ENCODE results near the gene ZDHHC23.
A peak's percentile ranks its signal among the peaks of the same experiment; 100 is the strongest.

DNA sequence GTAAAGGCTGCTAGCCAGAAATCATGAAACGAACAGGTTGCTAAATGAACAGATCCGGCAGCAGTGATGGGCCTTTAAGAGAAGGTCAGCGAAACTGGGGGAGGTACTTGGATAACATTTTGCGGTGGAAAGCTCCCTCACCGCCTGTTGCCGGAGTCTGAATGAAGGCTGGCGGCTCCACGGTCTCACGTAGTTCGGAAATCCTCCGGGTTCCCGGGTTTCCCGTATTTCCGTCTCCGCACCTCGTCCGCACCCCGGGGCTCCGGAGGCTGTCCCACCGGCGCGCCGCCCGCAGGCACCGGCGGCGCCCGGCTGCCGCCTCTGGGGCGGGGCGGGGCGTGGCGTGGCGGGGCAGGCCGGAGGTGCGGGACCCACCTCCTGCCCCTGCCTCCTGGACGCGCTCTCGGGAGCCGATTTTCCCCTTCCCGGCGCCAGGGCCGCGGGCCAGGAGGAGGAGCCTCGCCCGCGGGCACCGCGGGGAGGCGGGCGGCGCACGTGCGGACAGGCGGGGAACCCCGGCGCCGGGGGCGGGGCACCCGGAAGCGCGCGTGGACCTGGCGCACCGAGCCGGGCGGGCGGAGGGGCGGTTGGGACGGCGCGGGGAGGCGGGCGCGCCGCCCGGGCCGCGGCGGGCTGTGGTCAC, at the start of gene ZDHHC23:
- no peak for TF ChIP-seq CTCF (conservative IDR thresholded peaks at IDR 0.05; ENCODE audit: low read depth, low read length)
- TF ChIP-seq RAD21 (IDR thresholded peaks at IDR 0.05; ENCODE audit: low read length): no peak
- no peak for TF ChIP-seq POLR2A (IDR thresholded peaks at IDR 0.05; ENCODE audit: low read depth, low read length)
- TF ChIP-seq, protein P1, sequence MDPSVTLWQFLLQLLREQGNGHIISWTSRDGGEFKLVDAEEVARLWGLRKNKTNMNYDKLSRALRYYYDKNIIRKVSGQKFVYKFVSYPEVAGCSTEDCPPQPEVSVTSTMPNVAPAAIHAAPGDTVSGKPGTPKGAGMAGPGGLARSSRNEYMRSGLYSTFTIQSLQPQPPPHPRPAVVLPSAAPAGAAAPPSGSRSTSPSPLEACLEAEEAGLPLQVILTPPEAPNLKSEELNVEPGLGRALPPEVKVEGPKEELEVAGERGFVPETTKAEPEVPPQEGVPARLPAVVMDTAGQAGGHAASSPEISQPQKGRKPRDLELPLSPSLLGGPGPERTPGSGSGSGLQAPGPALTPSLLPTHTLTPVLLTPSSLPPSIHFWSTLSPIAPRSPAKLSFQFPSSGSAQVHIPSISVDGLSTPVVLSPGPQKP (IDR thresholded peaks at IDR 0.05; ENCODE audit: borderline replicate concordance, low read depth, low read length): no peak
- TF ChIP-seq RFX5 (IDR thresholded peaks at IDR 0.05; ENCODE audit: low read depth, low read length): no peak
- TF ChIP-seq MXI1 (IDR thresholded peaks at IDR 0.05; ENCODE audit: borderline replicate concordance, low read depth, low read length): peak; percentile 63; the same call in 1 of the 2 replicates

Measured in IMR-90 (cell line).